Endothelial cell (in vitro differentiated cells): ENCODE data around the gene FTH1. TPM values are rescaled to one million over a fixed set of nuclear protein-coding genes. Genes with fewer than 3 reads are reported as not detected.
A peak's percentile ranks its signal among the peaks of the same experiment; 100 is the strongest.

Experiments used
- DNase-seq: peaks from one replicate; pipeline ENCODE4 v3.0.0; 2021; ENCODE audit warnings: low spot score
- H3K27ac Mint-ChIP-seq: one replicate; pipeline ENCODE4 v1.8.0; 2021; ENCODE audit warnings: mixed read lengths, inconsistent platforms; ENCODE audit not compliant: unreplicated experiment
- H3K27me3 Mint-ChIP-seq: one replicate; pipeline ENCODE4 v1.8.0; 2021; ENCODE audit warnings: mild to moderate bottlenecking, moderate library complexity, mixed read lengths, inconsistent platforms; ENCODE audit not compliant: unreplicated experiment
- H3K36me3 Mint-ChIP-seq: one replicate; pipeline ENCODE4 v1.8.0; 2021; ENCODE audit warnings: mild to moderate bottlenecking, low read depth, mixed read lengths, inconsistent platforms; ENCODE audit not compliant: unreplicated experiment
- H3K4me1 Mint-ChIP-seq: one replicate; pipeline ENCODE4 v1.8.0; 2021; ENCODE audit warnings: mild to moderate bottlenecking, mixed read lengths, inconsistent platforms; ENCODE audit not compliant: unreplicated experiment
- H3K4me3 Mint-ChIP-seq: one replicate; pipeline ENCODE4 v1.8.0; 2021; ENCODE audit warnings: mild to moderate bottlenecking, mixed read lengths, inconsistent platforms; ENCODE audit not compliant: unreplicated experiment
- H3K9me3 Mint-ChIP-seq: one replicate; pipeline ENCODE4 v1.8.0; 2021; ENCODE audit warnings: mixed read lengths, inconsistent platforms; ENCODE audit not compliant: unreplicated experiment
- CTCF ChIP-seq: fragments of 200-600 bp; sonication (generic); IDR thresholded peaks from one replicate; pipeline ENCODE4 v1.5.0; 2021; ENCODE audit warnings: antibody characterized with exemption; ENCODE audit not compliant: unreplicated experiment
- total RNA-seq: library from RNA; stranded (reverse); fragmentation: NEBNext Ultra II Directional; extraction: Animal tissue kit (Norgen Biotek cat#: 25700); gene quantifications from one replicate; pipeline ENCODE4 v1.2.1, GENCODE V29; 2021; ENCODE audit not compliant: unreplicated experiment

FTH1 gene
- total RNA-seq, 1 donor from 2014 or later, result 837 TPM

GRCh38 chr11:61916737-61917333 is 50.6 kb downstream of the FTH1 start:
- no peaks in the 10 kb centered on the region for H3K9me3 Mint-ChIP-seq
- H3K36me3 Mint-ChIP-seq, result no peaks in the 10 kb centered on the region
- H3K27me3 Mint-ChIP-seq, result peaks cover 11% of the 10 kb centered on the region
- H3K4me1 Mint-ChIP-seq, result peaks cover 28% of the 10 kb centered on the region
- no peak overlapping the region for H3K27ac Mint-ChIP-seq
- H3K4me3 Mint-ChIP-seq, result peak overlapping the region; percentile 65
- no peak for DNase-seq
- no peak for TF ChIP-seq CTCF

DNA sequence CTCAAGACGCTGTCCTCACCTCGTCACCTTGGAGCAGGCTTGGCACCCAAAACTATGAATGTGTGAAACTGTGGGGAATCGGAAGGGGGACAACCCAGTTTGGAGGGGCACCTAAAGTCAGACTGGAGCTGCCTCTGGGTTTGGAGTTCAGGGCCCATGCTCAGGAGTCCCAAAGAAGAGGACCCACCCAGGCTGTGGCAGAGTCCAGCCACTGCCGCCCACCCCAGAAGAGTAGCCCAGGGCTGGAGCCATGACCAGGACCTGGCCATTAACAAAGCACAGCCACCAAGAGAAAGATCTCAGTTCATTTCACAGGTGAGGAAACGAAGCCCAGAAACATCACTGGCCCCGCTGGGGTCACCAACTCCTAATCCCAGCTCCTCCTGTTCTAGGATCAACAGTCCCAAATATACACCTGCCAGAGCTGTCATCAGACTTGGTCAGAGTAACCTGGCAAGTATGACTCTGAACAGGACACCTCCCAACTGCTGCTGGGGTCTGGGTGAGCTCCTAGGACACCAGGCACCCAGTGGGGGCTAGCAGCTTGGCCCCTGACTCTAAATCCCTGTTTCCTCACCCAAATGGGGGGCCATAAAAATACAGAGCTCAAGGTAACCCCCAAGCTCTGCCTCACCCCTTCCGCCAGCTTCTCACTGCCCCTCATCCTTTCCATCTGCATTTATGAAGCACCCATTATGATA is 52.8 kb downstream of the FTH1 start:
- Mint-ChIP-seq H3K4me1 (peaks cover 33% of the 10 kb centered on the region), H3K27ac (no peak overlapping the region), H3K36me3 (no peaks in the 10 kb centered on the region), H3K27me3 (peaks cover 13% of the 10 kb centered on the region), H3K4me3 (no peak overlapping the region), H3K9me3 (no peaks in the 10 kb centered on the region)
- no peak for DNase-seq
- TF ChIP-seq CTCF, result no peak

Other genes starting within 250 kb of the FTH1 start
- 1.5 TPM for gene MYRF, start 215.0 kb downstream of the FTH1 start, total RNA-seq
- gene TMEM258, start 175.0 kb downstream of the FTH1 start, total RNA-seq, result 125 TPM
- gene FEN1, start 174.7 kb downstream of the FTH1 start, total RNA-seq, result 22.0 TPM
- gene FADS1, start 150.6 kb downstream of the FTH1 start, total RNA-seq, result 102 TPM
- gene FADS2, start 139.3 kb downstream of the FTH1 start, total RNA-seq, result 682 TPM
- 42.0 TPM for gene FADS3, start 76.1 kb downstream of the FTH1 start, total RNA-seq
- gene RAB3IL1, start 50.1 kb downstream of the FTH1 start, total RNA-seq, result 8.9 TPM
- 0.08 TPM for gene BEST1, start 17.3 kb downstream of the FTH1 start, total RNA-seq
- 26.0 TPM for gene INCENP, start 156.4 kb upstream of the FTH1 start, total RNA-seq
- not detected for gene SCGB1D1, start 222.6 kb upstream of the FTH1 start, total RNA-seq
- gene SCGB2A1, start 241.0 kb upstream of the FTH1 start, total RNA-seq, result not detected